Measurements from ENCODE around the gene SETBP1.

DNA sequence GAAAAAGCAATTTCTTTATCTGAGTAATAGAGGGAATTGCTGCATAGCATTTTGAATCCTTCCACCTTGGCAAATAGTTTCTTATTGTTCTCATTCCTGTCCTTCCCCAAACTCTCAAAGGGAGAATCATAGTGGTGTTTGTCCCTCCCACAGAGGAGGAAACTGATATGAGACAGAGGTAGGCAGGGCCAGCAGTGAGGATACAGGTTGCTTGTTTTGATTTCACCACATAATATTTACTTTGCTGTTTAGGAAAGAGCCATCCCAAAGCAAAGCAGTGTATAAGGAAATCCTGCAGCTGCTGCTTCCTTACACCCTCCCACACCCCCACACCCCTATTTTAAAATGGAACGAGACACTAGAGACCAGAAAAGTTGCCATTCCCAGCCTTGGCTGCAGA lies 195.3 kb downstream of the SETBP1 start:
- TF ChIP-seq, protein P1, sequence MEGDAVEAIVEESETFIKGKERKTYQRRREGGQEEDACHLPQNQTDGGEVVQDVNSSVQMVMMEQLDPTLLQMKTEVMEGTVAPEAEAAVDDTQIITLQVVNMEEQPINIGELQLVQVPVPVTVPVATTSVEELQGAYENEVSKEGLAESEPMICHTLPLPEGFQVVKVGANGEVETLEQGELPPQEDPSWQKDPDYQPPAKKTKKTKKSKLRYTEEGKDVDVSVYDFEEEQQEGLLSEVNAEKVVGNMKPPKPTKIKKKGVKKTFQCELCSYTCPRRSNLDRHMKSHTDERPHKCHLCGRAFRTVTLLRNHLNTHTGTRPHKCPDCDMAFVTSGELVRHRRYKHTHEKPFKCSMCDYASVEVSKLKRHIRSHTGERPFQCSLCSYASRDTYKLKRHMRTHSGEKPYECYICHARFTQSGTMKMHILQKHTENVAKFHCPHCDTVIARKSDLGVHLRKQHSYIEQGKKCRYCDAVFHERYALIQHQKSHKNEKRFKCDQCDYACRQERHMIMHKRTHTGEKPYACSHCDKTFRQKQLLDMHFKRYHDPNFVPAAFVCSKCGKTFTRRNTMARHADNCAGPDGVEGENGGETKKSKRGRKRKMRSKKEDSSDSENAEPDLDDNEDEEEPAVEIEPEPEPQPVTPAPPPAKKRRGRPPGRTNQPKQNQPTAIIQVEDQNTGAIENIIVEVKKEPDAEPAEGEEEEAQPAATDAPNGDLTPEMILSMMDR (IDR thresholded peaks at IDR 0.05), result no peak
- no peak for TF ChIP-seq POLR2A (IDR thresholded peaks at IDR 0.05)
